A172 (cell line): ENCODE results near the gene SLC12A6. TPM values are rescaled to one million over a fixed set of nuclear protein-coding genes. Genes with fewer than 3 reads are reported as not detected.

Source experiments
- DNase-seq: peaks from one replicate; pipeline ENCODE4 v3.0.0-alpha.2; 2015; ENCODE audit warnings: low spot score
- total RNA-seq: library from RNA; depleted of rRNA; stranded (reverse); fragments of >200 nt; shearing (Covaris generic); gene quantifications from 2 replicates; pipeline ENCODE4 v1.2.3, GENCODE V29; 2014

The SLC12A6 gene
- total RNA-seq, 1 experiment from 2014 or later: 7.6 TPM

DNA sequence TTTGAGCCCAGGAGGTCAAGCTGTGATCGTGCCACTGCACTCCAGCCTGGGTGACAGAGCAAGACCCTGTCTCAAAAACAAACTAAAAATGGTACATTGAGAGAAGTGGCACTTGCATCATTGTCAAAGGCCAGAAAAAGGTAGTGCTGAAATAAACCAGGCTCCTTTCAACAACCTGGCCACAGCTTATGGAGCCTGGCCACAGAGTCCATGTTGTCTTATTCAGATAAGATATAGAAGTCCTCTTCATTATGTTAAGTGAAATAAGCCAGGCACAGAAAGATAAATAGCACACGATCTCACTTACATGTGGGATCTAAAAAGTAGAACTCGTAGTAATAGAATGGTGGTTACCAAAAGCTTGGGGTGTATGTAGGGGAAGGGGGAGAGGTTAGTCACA lies 78.0 kb downstream of the SLC12A6 start:
- no peak for DNase-seq

DNA sequence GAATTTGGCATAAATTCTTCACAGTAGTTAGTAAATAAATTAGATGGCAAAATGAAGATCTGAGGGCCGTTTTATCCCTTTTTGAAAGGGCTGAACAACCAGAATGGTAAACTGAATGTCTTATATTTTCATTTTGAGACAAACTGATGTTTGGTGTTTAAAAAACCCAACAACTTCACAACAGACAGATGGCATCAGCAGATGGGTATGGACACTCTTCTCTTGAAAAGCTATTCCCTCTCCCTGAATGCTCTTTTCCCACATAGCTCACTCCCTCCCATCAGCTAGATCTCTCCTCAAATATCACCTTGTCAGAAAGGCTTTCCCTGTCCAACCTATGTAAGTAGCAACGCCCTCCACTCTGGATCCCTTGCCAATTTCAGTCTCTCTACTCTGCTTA lies 79.4 kb downstream of the SLC12A6 start:
- no peak for DNase-seq

DNA sequence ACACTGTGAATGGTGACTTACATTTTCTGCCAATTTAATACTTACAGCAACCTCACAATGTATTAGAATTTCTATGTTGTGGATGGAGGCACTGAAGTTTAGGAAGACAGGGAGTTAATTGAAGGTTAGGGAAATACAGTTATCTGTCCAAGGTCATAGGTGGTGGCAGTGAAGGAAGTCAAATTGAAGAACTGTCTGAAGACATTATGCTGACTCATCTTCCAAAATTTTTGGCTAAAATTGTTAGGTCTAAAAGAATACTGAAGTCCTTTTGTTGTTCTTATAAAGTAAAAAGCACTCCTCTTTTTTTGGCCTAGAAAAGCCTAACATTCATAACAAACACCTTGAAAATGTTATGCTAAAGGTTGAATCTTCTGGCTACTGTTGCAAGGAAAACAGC lies 85.0 kb downstream of the SLC12A6 start:
- DNase-seq: no peak

DNA sequence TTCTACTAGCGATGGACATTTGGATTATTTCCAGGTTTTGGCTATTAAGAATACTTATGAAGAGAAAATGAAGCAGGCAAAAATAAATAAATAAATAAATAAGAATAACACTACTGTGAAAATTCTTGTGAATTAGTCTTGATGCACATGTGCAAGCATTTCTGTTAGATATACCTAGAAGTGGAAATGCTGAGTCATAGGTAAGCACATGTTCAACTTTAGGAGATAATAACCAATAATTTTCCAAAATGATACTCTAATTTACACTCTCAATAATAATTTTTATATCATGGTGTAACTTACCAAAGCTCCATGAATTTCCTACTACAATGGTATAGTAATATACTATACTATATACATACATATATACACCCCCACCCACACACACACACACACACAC lies 89.4 kb downstream of the SLC12A6 start:
- no peak for DNase-seq

GRCh38 chr15:34246276-34246976 lies 91.2 kb downstream of the SLC12A6 start:
- no peak for DNase-seq

DNA sequence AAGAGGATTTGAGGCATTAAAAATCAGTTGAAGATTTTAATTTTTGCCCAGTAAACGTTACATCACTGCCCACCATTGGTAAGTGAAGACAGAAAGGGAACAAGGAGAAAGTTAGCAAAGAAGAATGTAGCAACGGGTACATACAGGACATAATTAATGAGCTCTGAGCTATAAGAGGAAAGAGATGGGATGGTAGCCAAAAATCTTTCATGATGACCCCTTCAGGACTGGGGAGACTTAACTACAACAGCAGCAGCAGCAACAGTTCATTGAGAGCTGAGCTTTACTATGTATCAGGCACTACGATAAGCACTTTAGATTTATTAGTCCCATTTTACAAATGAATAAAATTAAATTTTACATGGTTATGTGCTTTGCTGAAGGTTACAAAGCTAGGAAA lies 94.4 kb downstream of the SLC12A6 start:
- no peak for DNase-seq

DNA sequence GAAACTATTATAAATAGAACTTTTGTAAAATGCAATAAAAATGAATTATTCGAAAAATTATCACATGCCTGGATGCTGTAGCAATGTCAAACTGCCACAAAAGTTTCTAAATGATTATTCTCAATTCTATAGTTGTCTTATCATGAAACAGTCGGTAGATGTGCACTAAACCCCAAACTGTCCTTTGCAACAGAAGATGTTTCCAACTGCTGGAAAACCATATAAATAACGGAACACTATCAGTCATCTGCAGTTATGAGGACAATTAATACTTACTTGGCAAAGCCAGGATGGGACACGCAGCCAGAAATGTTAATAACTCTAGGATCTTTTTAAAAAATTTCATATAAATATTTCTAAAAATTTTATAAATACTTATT lies 95.3 kb downstream of the SLC12A6 start:
- DNase-seq: no peak

DNA sequence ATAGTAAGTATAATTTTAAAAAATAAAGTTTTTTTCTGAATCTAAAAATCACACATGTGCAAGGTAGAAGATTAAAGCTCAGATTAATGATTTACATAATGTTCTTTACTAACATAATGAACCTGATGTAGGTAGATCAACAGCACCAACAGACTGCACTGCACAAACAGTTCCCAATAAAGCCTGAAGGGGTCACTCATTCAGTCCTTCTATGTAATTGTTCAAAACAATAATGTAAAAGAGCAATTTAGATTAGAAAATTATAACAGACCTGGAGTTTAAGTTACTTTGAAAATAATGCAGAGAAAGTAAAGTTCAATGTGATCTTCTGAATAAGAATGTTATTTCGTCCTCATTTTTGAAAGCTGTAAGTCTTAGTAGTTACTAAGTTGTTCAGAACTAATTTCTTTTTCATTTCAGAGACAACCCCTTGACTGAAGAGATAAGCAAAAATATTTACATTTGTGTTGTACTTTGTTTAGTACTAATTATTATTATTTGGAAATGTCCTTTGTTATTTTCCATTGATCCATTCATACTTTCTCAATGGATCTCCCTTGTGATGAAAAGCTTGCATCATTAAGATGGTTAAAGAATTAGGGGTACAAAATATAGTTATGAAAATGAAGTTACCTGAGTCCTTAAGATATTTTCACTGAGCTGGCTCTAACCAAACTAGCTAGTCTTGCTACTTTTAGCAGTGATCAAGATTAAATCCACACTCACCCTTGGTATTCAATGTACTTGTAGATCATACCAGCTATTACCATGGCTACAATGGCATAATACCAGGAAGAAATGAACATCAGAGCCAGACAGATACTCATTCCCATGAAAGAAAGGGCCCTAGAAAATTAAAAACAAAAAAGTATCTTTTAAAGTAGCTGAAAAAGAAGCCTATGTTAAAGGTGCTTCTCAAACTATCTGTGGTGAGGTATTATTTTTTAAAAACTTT lies 95.9 kb downstream of the SLC12A6 start:
- DNase-seq: peak; percentile 46

GRCh38 chr15:34240537-34240936 lies 97.0 kb downstream of the SLC12A6 start:
- DNase-seq: no peak

DNA sequence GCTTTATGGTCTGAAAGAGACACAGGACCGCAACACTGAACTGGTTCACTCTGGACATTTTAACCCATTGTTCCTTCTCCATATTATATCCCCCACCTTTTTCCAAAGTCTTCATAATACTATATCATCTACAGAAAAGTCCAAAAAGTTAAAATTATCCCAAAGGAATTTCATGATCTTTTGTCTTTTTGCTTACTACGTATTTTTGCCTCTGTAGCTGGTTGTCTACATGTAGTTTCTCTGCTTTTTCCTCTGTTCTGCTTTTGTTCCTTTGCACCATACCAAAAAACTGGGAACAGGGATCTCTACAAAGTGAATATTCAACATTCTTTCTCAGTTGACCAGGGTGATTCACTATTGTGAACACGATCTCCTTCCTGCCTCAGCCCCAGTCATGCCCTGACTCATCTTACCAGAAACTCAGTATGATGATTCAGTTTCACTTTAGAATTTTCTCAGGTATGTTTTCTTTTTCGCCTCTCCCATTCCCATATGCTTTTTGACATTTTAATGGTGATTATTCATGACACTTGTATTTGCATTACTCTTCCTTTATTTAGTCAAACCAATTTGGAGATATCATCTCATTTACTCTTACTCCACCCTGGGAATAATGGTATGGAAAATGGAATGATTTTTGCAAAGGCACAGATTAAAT lies 98.3 kb downstream of the SLC12A6 start:
- DNase-seq: peak; percentile 90

GRCh38 chr15:34233614-34234013 lies 104.0 kb downstream of the SLC12A6 start:
- DNase-seq: no peak

- peak; percentile 7 for DNase-seq
Measured at GRCh38 chr15:34223904-34224596, 113.5 kb downstream of the SLC12A6 start.

DNA sequence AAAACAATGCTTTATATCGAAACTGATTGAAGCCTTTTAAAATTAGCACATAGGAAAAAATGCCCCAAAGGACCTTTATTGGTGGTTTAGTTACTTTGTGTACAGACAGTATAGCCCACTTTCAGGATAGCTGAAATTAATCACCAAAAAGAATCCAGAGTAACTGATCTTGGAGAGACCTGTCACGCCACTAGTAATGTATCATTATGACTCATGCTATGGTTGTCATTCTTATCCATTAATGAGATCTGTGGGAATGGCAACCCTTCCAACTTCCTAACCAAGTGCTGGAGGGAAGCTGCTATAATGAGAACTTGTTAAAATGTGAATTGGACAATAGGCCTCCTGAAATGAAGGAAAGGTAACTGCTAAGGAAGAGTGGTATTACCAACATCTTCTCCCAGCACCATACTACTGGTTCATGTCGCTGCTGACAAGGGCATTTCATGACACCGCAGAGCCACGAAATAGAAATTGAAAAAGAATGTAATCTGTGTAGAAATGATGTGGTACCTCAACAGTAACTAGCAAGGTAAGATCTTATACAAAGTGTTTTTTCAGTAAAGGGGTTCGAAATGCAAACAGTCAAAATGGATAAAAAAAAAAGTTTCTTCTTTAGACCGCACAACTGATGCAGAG lies 119.9 kb downstream of the SLC12A6 start:
- peak; percentile 88 for DNase-seq

GRCh38 chr15:34216527-34217270 lies 120.9 kb downstream of the SLC12A6 start:
- no peak for DNase-seq

- DNase-seq: no peak
Measured at GRCh38 chr15:34214135-34214534, 123.4 kb downstream of the SLC12A6 start.

DNA sequence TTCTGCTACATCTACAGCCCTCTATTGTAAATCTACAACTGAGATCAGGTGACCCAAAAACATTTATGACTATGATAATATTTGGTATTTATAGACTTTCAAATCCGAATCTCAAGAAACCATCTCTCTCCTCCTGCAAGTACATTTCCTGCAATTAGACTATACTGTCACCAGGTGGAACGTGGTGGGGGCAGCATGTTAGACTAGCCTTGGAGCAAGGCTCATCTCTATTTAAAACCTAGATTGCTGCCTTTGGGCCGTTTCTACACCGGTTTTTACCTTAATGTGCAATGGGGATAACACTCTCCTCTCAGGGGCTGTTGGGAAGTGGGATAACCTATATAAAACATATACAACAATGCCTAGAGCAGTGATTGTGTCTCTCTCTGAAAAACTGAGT lies 123.9 kb downstream of the SLC12A6 start:
- DNase-seq: no peak

GRCh38 chr15:34209421-34210282 lies 127.9 kb downstream of the SLC12A6 start, which contains the start of gene KATNBL1:
Gene KATNBL1 (minus strand): TSS chr15:34210096. CDS start chr15:34163676, 46,420 bp downstream.
- peak; percentile 84 for DNase-seq

GRCh38 chr15:34206011-34206410 lies 131.6 kb downstream of the SLC12A6 start:
- DNase-seq: peak; percentile 35

GRCh38 chr15:34203936-34204335 lies 133.6 kb downstream of the SLC12A6 start:
- no peak for DNase-seq

- no peak for DNase-seq
Measured at GRCh38 chr15:34203305-34203704, 134.3 kb downstream of the SLC12A6 start.
